NCI-H526 treated with DMSO at 0.1 percent for 48 hours (cell line): Measurements from ENCODE around the gene F5.
"Not testable (repeated sequence)": the region's sequence is repeated elsewhere in the genome, so short reads cannot be mapped to it uniquely, and the experiment has no call there.

Experiments
- DNase-seq: peaks from one replicate; lab custom pipeline; 2025; lab: John Stamatoyannopoulos, UW

The F5 gene

GRCh38 chr1:169538998-169539871, 47.0 kb downstream of the F5 start:
- DNase-seq: no peak

GRCh38 chr1:169534653-169535052, 51.6 kb downstream of the F5 start:
- no peak for DNase-seq

GRCh38 chr1:169533528-169534190, 52.6 kb downstream of the F5 start:
- not testable (repeated sequence) for DNase-seq

GRCh38 chr1:169530448-169530847, 55.8 kb downstream of the F5 start:
- DNase-seq: no peak

- peak; percentile 34 for DNase-seq
These were observed 57.1 kb downstream of the F5 start for GRCh38 chr1:169529068-169529642.

GRCh38 chr1:169528215-169529067, 57.8 kb downstream of the F5 start:
- DNase-seq: no peak

GRCh38 chr1:169527451-169528214, 58.6 kb downstream of the F5 start:
- DNase-seq: no peak

- no peak for DNase-seq
These were observed 59.3 kb downstream of the F5 start for GRCh38 chr1:169527001-169527400.

- no peak for DNase-seq
These were observed 60.0 kb downstream of the F5 start for GRCh38 chr1:169526120-169526832.

- no peak for DNase-seq
These were observed 60.9 kb downstream of the F5 start for GRCh38 chr1:169525391-169525790.

GRCh38 chr1:169523904-169524303, 62.4 kb downstream of the F5 start:
- no peak for DNase-seq

GRCh38 chr1:169521226-169521625, 65.1 kb downstream of the F5 start:
- DNase-seq: no peak

- no peak for DNase-seq
These were observed 68.6 kb downstream of the F5 start for GRCh38 chr1:169517558-169518186.

- no peak for DNase-seq
These were observed 70.6 kb downstream of the F5 start for GRCh38 chr1:169515641-169516040.

GRCh38 chr1:169514566-169515270, 71.6 kb downstream of the F5 start:
- no peak for DNase-seq

GRCh38 chr1:169513208-169513607, 73.1 kb downstream of the F5 start:
- DNase-seq: no peak

- no peak for DNase-seq
These were observed 74.8 kb downstream of the F5 start for GRCh38 chr1:169511316-169512005.

- no peak for DNase-seq
These were observed 76.2 kb downstream of the F5 start for GRCh38 chr1:169510060-169510459.

- DNase-seq: no peak
These were observed 76.9 kb downstream of the F5 start for GRCh38 chr1:169509354-169509753.
